PC-3 (cell line): ENCODE results near the gene UBL4A. TPM values are rescaled to one million over a fixed set of nuclear protein-coding genes. Genes with fewer than 3 reads are reported as not detected.
A peak's percentile ranks its signal among the peaks of the same experiment; 100 is the strongest.

ENCODE experiments used
- ATAC-seq: fragments of 200-7000 bp; cut with Tn5 transposase; 2 replicates; pipeline ENCODE4 v1.9.1; 2020; ENCODE audit warnings: mild to moderate bottlenecking, moderate library complexity
- BruUV-seq: library from RNA; stranded (reverse); fragments of 400-500 nt; replicated peaks from 2 replicates; lab custom pipeline; 2021; lab: Mats Ljungman, UMichigan
- CTCF ChIA-PET: fragments of 300-600 bp; sonication (Branson Sonifier 250); formaldehyde crosslinking; loops from one replicate; lab custom pipeline; 2022; ENCODE audit warnings: antibody characterized with exemption; lab: Charles Lee
- POLR2A ChIA-PET: fragments of 300-600 bp; sonication (Branson Sonifier 250); formaldehyde crosslinking; loops from one replicate; lab custom pipeline; 2022; ENCODE audit warnings: antibody characterized with exemption; ENCODE audit not compliant: unreplicated experiment; lab: Charles Lee
- DNase-seq: peaks from one replicate; pipeline ENCODE4 v3.0.0-alpha.2; 2015
- H2AFZ ChIP-seq: fragments of 300-600 bp; sonication (generic); 2 replicates; pipeline ENCODE4 v1.6.0; 2016; ENCODE audit warnings: antibody characterized with exemption, low read length
- H3F3A ChIP-seq: fragments of 300-600 bp; sonication (generic); one replicate; pipeline ENCODE4 v1.6.0; 2017; ENCODE audit warnings: antibody characterized with exemption, low read length, control low read depth, mild to moderate bottlenecking; ENCODE audit not compliant: unreplicated experiment
- H3K27ac ChIP-seq: fragments of 300-600 bp; sonication (generic); 2 replicates; pipeline ENCODE4 v1.5.1; 2016; ENCODE audit warnings: mild to moderate bottlenecking, low read length
- H3K27me3 ChIP-seq: fragments of 300-600 bp; sonication (generic); 2 replicates; pipeline ENCODE4 v1.6.1; 2016; ENCODE audit warnings: low read length, mixed read lengths
- H3K36me3 ChIP-seq: fragments of 300-600 bp; sonication (generic); 2 replicates; pipeline ENCODE4 v1.6.1; 2016; ENCODE audit warnings: low read depth, mixed run types, low read length, mixed read lengths
- H3K4me1 ChIP-seq: fragments of 300-600 bp; sonication (generic); 2 replicates; pipeline ENCODE4 v1.5.1; 2016; ENCODE audit warnings: low read length; ENCODE audit not compliant: insufficient read depth
- H3K4me2 ChIP-seq: fragments of 300-600 bp; sonication (generic); 2 replicates; pipeline ENCODE4 v1.6.0; 2016; ENCODE audit warnings: low read length
- H3K4me3 ChIP-seq: fragments of 300-600 bp; sonication (generic); 2 replicates; pipeline ENCODE4 v1.5.1; 2016; ENCODE audit warnings: mild to moderate bottlenecking, low read length, mixed read lengths
- H3K79me2 ChIP-seq: fragments of 300-600 bp; sonication (generic); 2 replicates; pipeline ENCODE4 v1.6.1; 2017; ENCODE audit warnings: low read length, mixed read lengths
- H3K9ac ChIP-seq: fragments of 300-600 bp; sonication (generic); 2 replicates; pipeline ENCODE4 v1.6.0; 2016; ENCODE audit warnings: mild to moderate bottlenecking, low read length
- H3K9me2 ChIP-seq: fragments of 300-600 bp; sonication (generic); replicated peaks from 2 replicates; pipeline ENCODE4 v1.6.1; 2016; ENCODE audit warnings: mixed run types, low read length, mixed read lengths
- H3K9me3 ChIP-seq: fragments of 300-600 bp; sonication (generic); 2 replicates; pipeline ENCODE4 v1.6.1; 2016; ENCODE audit warnings: low read length, mixed read lengths
- H4K20me1 ChIP-seq: fragments of 300-600 bp; sonication (generic); 2 replicates; pipeline ENCODE4 v1.6.1; 2016; ENCODE audit warnings: low read length, mixed read lengths
- EZH2 ChIP-seq: fragments of 300-600 bp; sonication (generic); IDR thresholded peaks from one replicate; pipeline ENCODE4 v1.6.1; 2017; ENCODE audit warnings: antibody characterized with exemption, mild to moderate bottlenecking, low read length; ENCODE audit not compliant: unreplicated experiment
- EZH2phosphoT487 ChIP-seq: fragments of 300-600 bp; sonication (generic); IDR thresholded peaks from 2 replicates; pipeline ENCODE4 v1.6.1; 2018; ENCODE audit warnings: mild to moderate bottlenecking, antibody characterized with exemption, low read length, borderline replicate concordance
- intact Hi-C: fragments of 100-400 bp; cut with micrococcal nuclease; formaldehyde crosslinking; loops from 2 replicates; pipeline ENCODE4 v1.9.0; 2023
- total RNA-seq: library from RNA; depleted of rRNA; stranded (reverse); fragments of >200 nt; gene quantifications from 2 replicates; pipeline ENCODE4 v1.2.3, GENCODE V29; 2014
- TF ChIP-seq, protein P1 (sequence below): fragments of 300-600 bp; sonication (generic); conservative IDR thresholded peaks from 2 replicates; pipeline ENCODE4 v1.5.1; 2017; ENCODE audit warnings: antibody characterized with exemption, low read depth, mild to moderate bottlenecking, low read length

UBL4A gene
- total RNA-seq, 1 experiment from 2014 or later = 92.3 TPM

GRCh38 chrX:154530286-154530685, 43.9 kb upstream of the UBL4A start:
- ATAC-seq = no peak
- TF ChIP-seq EZH2 = no peak
- TF ChIP-seq, protein P1, sequence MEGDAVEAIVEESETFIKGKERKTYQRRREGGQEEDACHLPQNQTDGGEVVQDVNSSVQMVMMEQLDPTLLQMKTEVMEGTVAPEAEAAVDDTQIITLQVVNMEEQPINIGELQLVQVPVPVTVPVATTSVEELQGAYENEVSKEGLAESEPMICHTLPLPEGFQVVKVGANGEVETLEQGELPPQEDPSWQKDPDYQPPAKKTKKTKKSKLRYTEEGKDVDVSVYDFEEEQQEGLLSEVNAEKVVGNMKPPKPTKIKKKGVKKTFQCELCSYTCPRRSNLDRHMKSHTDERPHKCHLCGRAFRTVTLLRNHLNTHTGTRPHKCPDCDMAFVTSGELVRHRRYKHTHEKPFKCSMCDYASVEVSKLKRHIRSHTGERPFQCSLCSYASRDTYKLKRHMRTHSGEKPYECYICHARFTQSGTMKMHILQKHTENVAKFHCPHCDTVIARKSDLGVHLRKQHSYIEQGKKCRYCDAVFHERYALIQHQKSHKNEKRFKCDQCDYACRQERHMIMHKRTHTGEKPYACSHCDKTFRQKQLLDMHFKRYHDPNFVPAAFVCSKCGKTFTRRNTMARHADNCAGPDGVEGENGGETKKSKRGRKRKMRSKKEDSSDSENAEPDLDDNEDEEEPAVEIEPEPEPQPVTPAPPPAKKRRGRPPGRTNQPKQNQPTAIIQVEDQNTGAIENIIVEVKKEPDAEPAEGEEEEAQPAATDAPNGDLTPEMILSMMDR = no peak
- TF ChIP-seq EZH2phosphoT487 = no peak
- Histone ChIP-seq H3K9me3 (no peaks in the 10 kb centered on the region), H3K4me2 (no peak overlapping the region), H3K27ac (no peak overlapping the region), H3K9me2 (no peaks in the 10 kb centered on the region), H4K20me1 (no peaks in the 10 kb centered on the region), H3K4me3 (no peak overlapping the region), H3K79me2 (no peaks in the 10 kb centered on the region), H3K9ac (no peak overlapping the region), H3F3A (no peaks in the 10 kb centered on the region), H2AFZ (no peak overlapping the region), H3K36me3 (peaks cover 20% of the 10 kb centered on the region; the same call in 1 of the 2 replicates), H3K27me3 (no peaks in the 10 kb centered on the region), H3K4me1 (peaks cover 18% of the 10 kb centered on the region)
- intact Hi-C loops = no loop called here
- no TSS peak for BruUV-seq
- ChIA-PET POLR2A (no interaction called here), CTCF (no interaction called here)
- DNase-seq = no peak

GRCh38 chrX:154529206-154529612, 42.8 kb upstream of the UBL4A start:
- POLR2A ChIA-PET = no interaction called here
- Histone ChIP-seq H3K27me3 (no peaks in the 10 kb centered on the region), H3K4me1 (peaks cover 19% of the 10 kb centered on the region), H3K9me3 (no peaks in the 10 kb centered on the region), H4K20me1 (no peaks in the 10 kb centered on the region), H3K36me3 (peaks cover 16% of the 10 kb centered on the region; the same call in 1 of the 2 replicates), H3F3A (no peaks in the 10 kb centered on the region), H3K9me2 (no peaks in the 10 kb centered on the region), H3K27ac (no peak overlapping the region), H3K9ac (no peak overlapping the region), H3K79me2 (no peaks in the 10 kb centered on the region), H3K4me2 (no peak overlapping the region), H3K4me3 (no peak overlapping the region), H2AFZ (no peak overlapping the region)
- CTCF ChIA-PET = no interaction called here
- no peak for DNase-seq
- intact Hi-C loops = no loop called here
- ATAC-seq = no peak
- no TSS peak for BruUV-seq
- TF ChIP-seq EZH2 = no peak
- TF ChIP-seq EZH2phosphoT487 = no peak
- TF ChIP-seq, protein P1 = no peak

DNA sequence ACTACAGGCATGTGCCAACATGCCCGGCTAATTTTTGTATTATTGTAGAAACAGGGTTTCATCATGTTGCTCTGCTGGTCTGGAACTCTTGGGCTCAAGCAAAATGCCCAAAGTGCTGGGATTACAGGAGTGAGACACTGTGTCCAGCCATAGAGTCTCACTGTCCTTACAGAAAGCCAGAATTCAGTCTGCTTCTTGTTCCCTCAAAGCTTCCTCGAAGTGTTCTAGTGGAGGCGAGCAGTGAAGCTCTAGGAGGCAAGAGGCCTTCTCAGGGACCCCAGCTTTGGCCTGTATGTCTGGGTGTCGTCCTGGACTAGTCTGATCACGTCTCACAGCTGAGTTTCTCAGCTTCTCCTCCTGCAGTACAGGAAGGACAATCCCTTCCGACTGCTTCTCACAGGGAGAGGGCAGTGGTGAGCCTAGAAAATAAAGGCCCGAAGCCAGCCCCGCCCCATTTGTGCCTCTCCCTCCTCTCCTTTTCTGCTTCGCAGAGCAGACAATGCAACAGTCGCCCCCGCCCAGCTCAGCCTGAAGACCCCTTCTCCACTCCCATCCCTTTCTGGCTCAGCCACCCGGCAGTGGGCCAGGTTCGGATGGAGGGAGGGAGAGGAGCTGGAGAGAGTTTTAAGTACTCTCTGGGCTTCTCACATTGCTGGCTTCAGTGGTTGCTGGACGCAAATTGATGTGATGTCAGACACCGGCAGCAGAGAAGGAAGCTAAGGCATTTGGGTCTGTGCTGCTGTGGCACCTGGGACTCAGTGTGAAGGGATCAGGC, 40.7 kb upstream of the UBL4A start:
- Histone ChIP-seq H2AFZ (peak overlapping the region; percentile 77), H3K27me3 (no peaks in the 10 kb centered on the region), H4K20me1 (no peaks in the 10 kb centered on the region), H3K27ac (no peak overlapping the region), H3F3A (no peaks in the 10 kb centered on the region), H3K9ac (peak overlapping the region; percentile 34), H3K9me2 (no peaks in the 10 kb centered on the region), H3K4me1 (peaks cover 19% of the 10 kb centered on the region), H3K36me3 (no peaks in the 10 kb centered on the region), H3K4me3 (peak overlapping the region; percentile 65), H3K9me3 (no peaks in the 10 kb centered on the region), H3K79me2 (no peaks in the 10 kb centered on the region), H3K4me2 (peak overlapping the region; percentile 91)
- intact Hi-C loops = no loop called here
- peak; percentile 90 for ATAC-seq
- no TSS peak for BruUV-seq
- peak; percentile 82 for DNase-seq
- no peak for TF ChIP-seq EZH2
- TF ChIP-seq, protein P1 = peak; percentile 62
- TF ChIP-seq EZH2phosphoT487 = no peak
- ChIA-PET CTCF (interaction anchor here (0.6 to 0.7 kb wide), 4 partner anchors 15 to 99 kb away, joined by 3 to 5 read pairs (median 4); partner anchors contain the start of gene SLC10A3), POLR2A (interaction anchor here (0.6 to 0.7 kb wide), 2 partner anchors 153 to 507 kb away, joined by 3 read pairs; no protein-coding TSS in a partner anchor)
